HG02610 (cell line): Measurements from ENCODE around the gene FBN1.

Source experiments
- ATAC-seq: cut with Tn5 transposase; IDR thresholded peaks from one replicate; pipeline ENCODE4 v1.9.1; 2021; ENCODE audit warnings: mild to moderate bottlenecking, moderate library complexity; ENCODE audit not compliant: unreplicated experiment

FBN1 gene

GRCh38 chr15:48411971-48412591 is 233.4 kb downstream of the FBN1 start:
- no peak for ATAC-seq

- ATAC-seq, result peak; percentile 60
These were observed 235.9 kb downstream of the FBN1 start for GRCh38 chr15:48409623-48410022.

GRCh38 chr15:48408327-48408726 is 237.2 kb downstream of the FBN1 start:
- no peak for ATAC-seq

GRCh38 chr15:48407646-48408045 is 237.9 kb downstream of the FBN1 start:
- no peak for ATAC-seq

GRCh38 chr15:48406911-48407310 is 238.6 kb downstream of the FBN1 start:
- ATAC-seq, result no peak

- ATAC-seq, result no peak
These were observed 239.1 kb downstream of the FBN1 start for GRCh38 chr15:48406266-48406891.

GRCh38 chr15:48402427-48403177 is 242.9 kb downstream of the FBN1 start:
- ATAC-seq, result peak; percentile 52

- ATAC-seq, result no peak
These were observed 245.4 kb downstream of the FBN1 start for GRCh38 chr15:48400086-48400485.

GRCh38 chr15:48397841-48398240 is 247.7 kb downstream of the FBN1 start:
- ATAC-seq, result no peak

- no peak for ATAC-seq
These were observed 249.5 kb downstream of the FBN1 start for GRCh38 chr15:48396020-48396419.

GRCh38 chr15:48395521-48396011 is 249.9 kb downstream of the FBN1 start:
- ATAC-seq, result no peak

- ATAC-seq, result no peak
These were observed 250.5 kb downstream of the FBN1 start for GRCh38 chr15:48394970-48395369.

- no peak for ATAC-seq
These were observed 251.6 kb downstream of the FBN1 start for GRCh38 chr15:48393645-48394506.

GRCh38 chr15:48392356-48392755 is 253.2 kb downstream of the FBN1 start:
- no peak for ATAC-seq

GRCh38 chr15:48391950-48392349 is 253.6 kb downstream of the FBN1 start:
- ATAC-seq, result no peak

- no peak for ATAC-seq
These were observed 255.8 kb downstream of the FBN1 start for GRCh38 chr15:48389691-48390143.

- no peak for ATAC-seq
These were observed 256.6 kb downstream of the FBN1 start for GRCh38 chr15:48388910-48389309.

- ATAC-seq, result no peak
These were observed 257.3 kb downstream of the FBN1 start for GRCh38 chr15:48388016-48388851.

- ATAC-seq, result no peak
These were observed 260.3 kb downstream of the FBN1 start for GRCh38 chr15:48385031-48385830.
